Activated CD4-positive, alpha-beta T cell treated with anti-CD3 and anti-CD28 coated beads, Interleukin-2, amount 10 ng/mL, durations not matched to agents 24 days and 14 days (primary cell): ENCODE data around the gene GPX3. TPM values are rescaled to one million over a fixed set of nuclear protein-coding genes. Genes with fewer than 3 reads are reported as not detected.

ENCODE experiments used
- DNase-seq: peaks from one replicate; pipeline ENCODE4 v3.0.0; 2022
- H3K27ac Mint-ChIP-seq: one replicate; pipeline ENCODE4 v1.8.0; 2022; ENCODE audit warnings: mild to moderate bottlenecking, mixed read lengths
- H3K27me3 Mint-ChIP-seq: one replicate; pipeline ENCODE4 v1.8.0; 2022; ENCODE audit warnings: mixed read lengths
- H3K36me3 Mint-ChIP-seq: one replicate; pipeline ENCODE4 v1.8.0; 2022; ENCODE audit warnings: low read depth, mild to moderate bottlenecking, mixed read lengths
- H3K4me1 Mint-ChIP-seq: one replicate; pipeline ENCODE4 v1.8.0; 2021; ENCODE audit warnings: mixed read lengths
- H3K4me3 Mint-ChIP-seq: one replicate; pipeline ENCODE4 v1.8.0; 2022; ENCODE audit warnings: mild to moderate bottlenecking, moderate library complexity, mixed read lengths
- H3K9me3 Mint-ChIP-seq: one replicate; pipeline ENCODE4 v1.8.0; 2021; ENCODE audit warnings: mixed read lengths
- intact Hi-C: fragments of 100-400 bp; cut with micrococcal nuclease; formaldehyde crosslinking; loops from one replicate; pipeline ENCODE4 v1.15.1; 2023
- total RNA-seq: library from RNA; stranded (reverse); gene quantifications from 2 replicates; pipeline ENCODE4 v1.2.3, GENCODE V29; 2022

Gene GPX3
- total RNA-seq: not detected in 2 replicates

- H3K27ac Mint-ChIP-seq: peak within 1 kb of the TSS; percentile 35
- H3K4me1 Mint-ChIP-seq: peaks cover 12% of the 10 kb centered on the region
- H3K27me3 Mint-ChIP-seq: peaks cover 7% of the 10 kb centered on the region
- peak within 1 kb of the TSS; percentile 58 for H3K4me3 Mint-ChIP-seq
- peak; percentile 64 for DNase-seq
- intact Hi-C loops: no loop called here
- H3K9me3 Mint-ChIP-seq: no peaks in the 10 kb centered on the region
- H3K36me3 Mint-ChIP-seq: peaks cover 36% of the 10 kb centered on the region
These were observed at the start of gene GPX3 for GRCh38 chr5:151020304-151021110. TSS of gene GPX3 (plus strand) at chr5:151020591. CDS start at chr5:151020655, 64 bp downstream.

- Mint-ChIP-seq H3K4me3 (no peak overlapping the region), H3K27ac (no peak overlapping the region), H3K36me3 (no peaks in the 10 kb centered on the region), H3K4me1 (no peaks in the 10 kb centered on the region), H3K9me3 (no peaks in the 10 kb centered on the region), H3K27me3 (peaks cover 1% of the 10 kb centered on the region)
- intact Hi-C loops: no loop called here
- DNase-seq: no peak
These were observed 41.8 kb upstream of the GPX3 start for GRCh38 chr5:150978590-150978989.

- Mint-ChIP-seq H3K36me3 (peaks cover 1% of the 10 kb centered on the region), H3K4me1 (no peaks in the 10 kb centered on the region), H3K9me3 (peaks cover 9% of the 10 kb centered on the region), H3K4me3 (no peak overlapping the region), H3K27ac (no peak overlapping the region), H3K27me3 (no peaks in the 10 kb centered on the region)
- intact Hi-C loops: loop anchor here (10.0 kb wide), 1 partner anchor 423 kb away; no protein-coding TSS in a partner anchor
- DNase-seq: no peak
These were observed 32.6 kb upstream of the GPX3 start for GRCh38 chr5:150987746-150988145.

GRCh38 chr5:150989695-150990094 is 30.7 kb upstream of the GPX3 start:
- Mint-ChIP-seq H3K4me1 (no peaks in the 10 kb centered on the region), H3K4me3 (no peak overlapping the region), H3K36me3 (peaks cover 3% of the 10 kb centered on the region), H3K9me3 (peaks cover 14% of the 10 kb centered on the region), H3K27ac (no peak overlapping the region), H3K27me3 (no peaks in the 10 kb centered on the region)
- DNase-seq: peak; percentile 59
- intact Hi-C loops: loop anchor here (10.0 kb wide), 1 partner anchor 425 kb away; no protein-coding TSS in a partner anchor

GRCh38 chr5:150992705-150993104 is 27.7 kb upstream of the GPX3 start:
- Mint-ChIP-seq H3K4me3 (no peak overlapping the region), H3K36me3 (peaks cover 3% of the 10 kb centered on the region), H3K27me3 (no peaks in the 10 kb centered on the region), H3K4me1 (no peaks in the 10 kb centered on the region), H3K9me3 (peaks cover 11% of the 10 kb centered on the region), H3K27ac (no peak overlapping the region)
- intact Hi-C loops: no loop called here
- no peak for DNase-seq

- intact Hi-C loops: no loop called here
- H3K27ac Mint-ChIP-seq: no peak overlapping the region
- no peak for DNase-seq
- H3K4me1 Mint-ChIP-seq: no peaks in the 10 kb centered on the region
- peaks cover 3% of the 10 kb centered on the region for H3K36me3 Mint-ChIP-seq
- no peaks in the 10 kb centered on the region for H3K27me3 Mint-ChIP-seq
- H3K4me3 Mint-ChIP-seq: no peak overlapping the region
- peaks cover 11% of the 10 kb centered on the region for H3K9me3 Mint-ChIP-seq
These were observed 27.0 kb upstream of the GPX3 start for GRCh38 chr5:150993422-150993821.

- Mint-ChIP-seq H3K4me3 (no peak overlapping the region), H3K9me3 (peaks cover 11% of the 10 kb centered on the region), H3K27ac (no peak overlapping the region), H3K27me3 (no peaks in the 10 kb centered on the region), H3K4me1 (no peaks in the 10 kb centered on the region), H3K36me3 (peaks cover 3% of the 10 kb centered on the region)
- intact Hi-C loops: no loop called here
- DNase-seq: no peak
These were observed 26.5 kb upstream of the GPX3 start for GRCh38 chr5:150993826-150994412.

- intact Hi-C loops: no loop called here
- no peaks in the 10 kb centered on the region for H3K9me3 Mint-ChIP-seq
- H3K27me3 Mint-ChIP-seq: peaks cover 4% of the 10 kb centered on the region
- H3K4me1 Mint-ChIP-seq: no peaks in the 10 kb centered on the region
- DNase-seq: no peak
- H3K4me3 Mint-ChIP-seq: no peak overlapping the region
- no peaks in the 10 kb centered on the region for H3K36me3 Mint-ChIP-seq
- no peak overlapping the region for H3K27ac Mint-ChIP-seq
These were observed 20.5 kb upstream of the GPX3 start for GRCh38 chr5:150999704-151000442.

GRCh38 chr5:151001436-151001835 is 19.0 kb upstream of the GPX3 start:
- Mint-ChIP-seq H3K9me3 (no peaks in the 10 kb centered on the region), H3K36me3 (no peaks in the 10 kb centered on the region), H3K27me3 (peaks cover 4% of the 10 kb centered on the region), H3K27ac (no peak overlapping the region), H3K4me1 (no peaks in the 10 kb centered on the region), H3K4me3 (no peak overlapping the region)
- intact Hi-C loops: no loop called here
- DNase-seq: no peak

GRCh38 chr5:151002250-151002649 is 18.1 kb upstream of the GPX3 start:
- H3K27ac Mint-ChIP-seq: no peak overlapping the region
- no peak for DNase-seq
- no peak overlapping the region for H3K4me3 Mint-ChIP-seq
- H3K36me3 Mint-ChIP-seq: no peaks in the 10 kb centered on the region
- intact Hi-C loops: loop anchor here (1.0 kb wide), 1 partner anchor 113 kb away; no protein-coding TSS in a partner anchor
- H3K9me3 Mint-ChIP-seq: no peaks in the 10 kb centered on the region
- H3K4me1 Mint-ChIP-seq: no peaks in the 10 kb centered on the region
- peaks cover 4% of the 10 kb centered on the region for H3K27me3 Mint-ChIP-seq

GRCh38 chr5:151002681-151003502 is 17.5 kb upstream of the GPX3 start:
- Mint-ChIP-seq H3K36me3 (no peaks in the 10 kb centered on the region), H3K4me1 (no peaks in the 10 kb centered on the region), H3K4me3 (no peak overlapping the region), H3K9me3 (no peaks in the 10 kb centered on the region), H3K27me3 (peaks cover 4% of the 10 kb centered on the region), H3K27ac (no peak overlapping the region)
- intact Hi-C loops: loop anchor here (1.0 kb wide), 1 partner anchor 112 kb away; no protein-coding TSS in a partner anchor
- no peak for DNase-seq

GRCh38 chr5:151003503-151003860 is 16.9 kb upstream of the GPX3 start:
- Mint-ChIP-seq H3K27ac (no peak overlapping the region), H3K9me3 (no peaks in the 10 kb centered on the region), H3K36me3 (no peaks in the 10 kb centered on the region), H3K4me1 (no peaks in the 10 kb centered on the region), H3K27me3 (peaks cover 4% of the 10 kb centered on the region), H3K4me3 (no peak overlapping the region)
- DNase-seq: no peak
- intact Hi-C loops: no loop called here

GRCh38 chr5:151004499-151004898 is 15.9 kb upstream of the GPX3 start:
- Mint-ChIP-seq H3K4me3 (no peak overlapping the region), H3K4me1 (no peaks in the 10 kb centered on the region), H3K36me3 (no peaks in the 10 kb centered on the region), H3K27me3 (peaks cover 4% of the 10 kb centered on the region), H3K9me3 (no peaks in the 10 kb centered on the region), H3K27ac (no peak overlapping the region)
- intact Hi-C loops: no loop called here
- DNase-seq: no peak
